Nephron progenitor cell (in vitro differentiated cells): ENCODE results near the gene TEX10.
A peak's percentile ranks its signal among the peaks of the same experiment; 100 is the strongest.
"Not testable (repeated sequence)": the region's sequence is repeated elsewhere in the genome, so short reads cannot be mapped to it uniquely, and the experiment has no call there.

Experiments
- DNase-seq: peaks from one replicate; pipeline ENCODE4 v3.0.0; 2021
- H3K27ac Mint-ChIP-seq: 2 replicates; pipeline ENCODE4 v1.8.0; 2021; ENCODE audit warnings: mild to moderate bottlenecking, moderate library complexity, mixed read lengths
- H3K27me3 Mint-ChIP-seq: 2 replicates; pipeline ENCODE4 v1.8.0; 2021; ENCODE audit warnings: mild to moderate bottlenecking, low read depth, mixed read lengths; ENCODE audit not compliant: poor library complexity
- H3K36me3 Mint-ChIP-seq: 2 replicates; pipeline ENCODE4 v1.8.0; 2021; ENCODE audit warnings: low read depth, mixed read lengths
- H3K4me1 Mint-ChIP-seq: 2 replicates; pipeline ENCODE4 v1.8.0; 2021; ENCODE audit warnings: mixed read lengths
- H3K4me3 Mint-ChIP-seq: 2 replicates; pipeline ENCODE4 v1.8.0; 2021; ENCODE audit warnings: mild to moderate bottlenecking, moderate library complexity, mixed read lengths
- H3K9me3 Mint-ChIP-seq: 2 replicates; pipeline ENCODE4 v1.8.0; 2021; ENCODE audit warnings: mild to moderate bottlenecking, moderate library complexity, mixed read lengths
- TF ChIP-seq, protein P1 (sequence below): fragments of 200-600 bp; sonication (generic); IDR thresholded peaks from 2 replicates; pipeline ENCODE4 v1.5.0; 2021; ENCODE audit warnings: antibody characterized with exemption

The TEX10 gene

DNA sequence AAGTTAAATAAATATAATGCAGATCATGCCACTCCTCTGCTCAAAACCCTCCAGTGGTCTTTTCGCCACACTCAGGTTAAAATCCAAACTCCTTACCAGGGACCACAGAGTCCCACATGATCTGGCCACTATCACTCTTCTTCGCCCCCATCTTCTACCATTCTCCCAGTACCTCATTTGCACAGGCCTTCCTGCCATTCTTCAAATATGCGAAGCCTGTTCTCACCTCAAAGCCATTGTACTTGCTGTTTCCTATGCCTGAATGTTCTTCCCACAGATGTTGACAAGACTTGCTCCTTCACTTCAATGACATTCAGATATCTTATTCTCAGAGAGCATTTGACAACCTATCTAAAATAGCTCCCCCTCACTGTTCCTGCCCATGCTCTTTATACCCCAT, 10.9 kb downstream of the TEX10 start:
- TF ChIP-seq, protein P1, sequence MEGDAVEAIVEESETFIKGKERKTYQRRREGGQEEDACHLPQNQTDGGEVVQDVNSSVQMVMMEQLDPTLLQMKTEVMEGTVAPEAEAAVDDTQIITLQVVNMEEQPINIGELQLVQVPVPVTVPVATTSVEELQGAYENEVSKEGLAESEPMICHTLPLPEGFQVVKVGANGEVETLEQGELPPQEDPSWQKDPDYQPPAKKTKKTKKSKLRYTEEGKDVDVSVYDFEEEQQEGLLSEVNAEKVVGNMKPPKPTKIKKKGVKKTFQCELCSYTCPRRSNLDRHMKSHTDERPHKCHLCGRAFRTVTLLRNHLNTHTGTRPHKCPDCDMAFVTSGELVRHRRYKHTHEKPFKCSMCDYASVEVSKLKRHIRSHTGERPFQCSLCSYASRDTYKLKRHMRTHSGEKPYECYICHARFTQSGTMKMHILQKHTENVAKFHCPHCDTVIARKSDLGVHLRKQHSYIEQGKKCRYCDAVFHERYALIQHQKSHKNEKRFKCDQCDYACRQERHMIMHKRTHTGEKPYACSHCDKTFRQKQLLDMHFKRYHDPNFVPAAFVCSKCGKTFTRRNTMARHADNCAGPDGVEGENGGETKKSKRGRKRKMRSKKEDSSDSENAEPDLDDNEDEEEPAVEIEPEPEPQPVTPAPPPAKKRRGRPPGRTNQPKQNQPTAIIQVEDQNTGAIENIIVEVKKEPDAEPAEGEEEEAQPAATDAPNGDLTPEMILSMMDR = no peak
- H3K27me3 Mint-ChIP-seq = no peaks in the 10 kb centered on the region
- peaks cover 66% of the 10 kb centered on the region for H3K36me3 Mint-ChIP-seq
- no peaks in the 10 kb centered on the region for H3K9me3 Mint-ChIP-seq
- H3K4me1 Mint-ChIP-seq = peaks cover 15% of the 10 kb centered on the region
- no peak overlapping the region for H3K4me3 Mint-ChIP-seq
- H3K27ac Mint-ChIP-seq = no peak overlapping the region
- DNase-seq = no peak

DNA sequence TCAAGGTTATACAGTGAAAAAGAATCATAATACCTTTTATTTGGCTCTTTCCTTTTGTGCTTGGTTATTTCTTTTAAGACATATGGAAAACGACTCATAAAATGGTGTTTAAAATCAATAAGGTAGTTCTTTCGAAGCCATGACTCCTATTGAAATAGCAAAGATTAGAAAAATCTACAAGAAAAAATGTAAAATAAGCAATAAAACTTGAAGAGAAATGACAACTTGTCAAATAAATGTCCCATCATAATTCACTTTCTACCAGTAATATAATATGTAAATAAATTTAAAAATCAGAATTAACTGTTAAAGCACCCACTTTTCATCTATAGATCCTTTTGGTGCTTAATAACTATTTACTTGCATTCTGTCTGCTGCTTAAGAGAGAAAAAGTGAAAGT, 12.5 kb downstream of the TEX10 start:
- Mint-ChIP-seq H3K36me3 (peaks cover 63% of the 10 kb centered on the region), H3K27ac (no peak overlapping the region), H3K27me3 (no peaks in the 10 kb centered on the region), H3K9me3 (no peaks in the 10 kb centered on the region), H3K4me3 (no peak overlapping the region), H3K4me1 (peaks cover 13% of the 10 kb centered on the region)
- TF ChIP-seq, protein P1 = no peak
- no peak for DNase-seq

DNA sequence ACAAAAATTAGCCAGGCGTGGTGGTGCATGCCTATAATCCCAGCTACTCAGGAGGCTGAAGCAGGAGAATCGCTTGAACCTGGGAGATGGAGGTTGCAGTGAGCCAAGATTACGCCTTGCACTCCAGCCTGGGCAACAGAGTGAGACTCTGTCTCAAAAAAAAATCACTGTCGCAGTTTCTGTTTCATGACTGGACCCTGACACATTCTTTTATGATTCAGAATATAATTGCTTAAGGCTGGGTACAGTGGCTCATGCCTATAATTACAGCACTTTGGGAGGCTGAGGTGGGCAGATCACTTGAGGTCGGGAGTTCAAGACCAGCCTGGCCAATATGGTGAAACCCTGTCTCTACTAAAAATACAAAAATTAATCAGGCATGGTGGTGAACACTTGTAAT, 14.0 kb downstream of the TEX10 start:
- not testable (repeated sequence) for DNase-seq, H3K9me3 Mint-ChIP-seq, H3K27ac Mint-ChIP-seq, H3K4me1 Mint-ChIP-seq, H3K4me3 Mint-ChIP-seq, H3K27me3 Mint-ChIP-seq
- H3K36me3 Mint-ChIP-seq = peaks cover 73% of the 10 kb centered on the region

DNA sequence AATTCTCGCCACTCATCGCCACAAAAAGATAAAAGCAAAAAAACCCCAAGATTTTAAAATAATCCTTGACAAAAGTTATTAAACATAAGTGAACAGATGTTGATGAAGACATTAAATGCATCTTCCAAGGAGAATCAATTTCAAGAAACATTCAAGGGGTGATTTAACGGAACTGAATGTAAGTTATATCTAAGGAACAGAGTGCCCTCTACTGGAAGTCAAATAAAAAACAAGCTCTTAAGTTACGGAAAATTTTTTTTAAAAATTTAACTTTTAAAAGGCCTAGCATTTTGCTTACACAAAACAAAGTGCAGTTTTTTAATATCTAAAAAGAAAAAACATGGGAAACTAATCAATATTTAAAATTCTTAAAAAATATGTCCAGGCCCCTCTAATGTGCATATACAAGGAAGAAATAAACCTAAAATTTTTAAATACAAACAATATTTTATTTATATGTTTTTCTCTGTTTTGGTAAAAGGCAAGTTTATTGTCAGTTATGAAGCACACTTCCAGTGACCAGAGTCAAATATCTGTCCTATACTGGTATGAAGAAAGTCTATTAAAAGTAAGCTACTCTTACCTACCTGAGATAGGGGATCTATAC, 28.0 kb downstream of the TEX10 start:
- DNase-seq = no peak
- Mint-ChIP-seq H3K4me3 (no peak overlapping the region), H3K9me3 (no peaks in the 10 kb centered on the region), H3K4me1 (no peaks in the 10 kb centered on the region), H3K27ac (peak overlapping the region; percentile 10), H3K36me3 (peaks cover 45% of the 10 kb centered on the region), H3K27me3 (no peaks in the 10 kb centered on the region)
- TF ChIP-seq, protein P1 = peak; percentile 52

DNA sequence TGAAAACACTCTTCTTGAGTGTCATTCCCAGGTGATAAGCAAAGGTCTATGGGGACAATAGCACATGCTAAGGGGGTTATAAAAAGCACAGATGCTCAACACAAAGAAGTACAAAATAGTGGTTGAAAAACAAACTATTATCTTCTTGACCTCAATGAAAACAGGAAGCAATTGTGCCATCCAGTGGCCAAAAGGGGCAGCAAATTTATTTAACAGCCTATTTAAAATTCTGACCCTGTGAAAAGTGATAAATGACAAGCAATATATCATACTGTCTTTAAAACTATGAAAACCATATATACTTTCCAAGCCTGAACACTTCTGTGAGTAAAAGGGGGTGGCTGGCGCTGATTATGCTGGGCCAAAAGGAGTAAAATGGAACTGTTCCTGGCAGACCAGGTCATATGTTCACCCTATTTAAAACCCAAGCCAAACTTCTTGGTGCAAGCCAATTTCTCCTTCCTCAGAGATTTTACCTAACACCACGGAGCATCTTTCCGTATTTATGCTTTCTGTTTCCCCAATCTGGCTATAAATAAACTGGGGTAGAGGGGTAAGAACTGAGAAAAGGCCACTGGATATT, 29.7 kb downstream of the TEX10 start:
- no peak overlapping the region for H3K4me3 Mint-ChIP-seq
- TF ChIP-seq, protein P1 = peak; percentile 60
- no peaks in the 10 kb centered on the region for H3K4me1 Mint-ChIP-seq
- peaks cover 53% of the 10 kb centered on the region for H3K36me3 Mint-ChIP-seq
- H3K9me3 Mint-ChIP-seq = peaks cover 3% of the 10 kb centered on the region
- H3K27ac Mint-ChIP-seq = peak overlapping the region; percentile 36
- DNase-seq = peak; percentile 35
- H3K27me3 Mint-ChIP-seq = no peaks in the 10 kb centered on the region

DNA sequence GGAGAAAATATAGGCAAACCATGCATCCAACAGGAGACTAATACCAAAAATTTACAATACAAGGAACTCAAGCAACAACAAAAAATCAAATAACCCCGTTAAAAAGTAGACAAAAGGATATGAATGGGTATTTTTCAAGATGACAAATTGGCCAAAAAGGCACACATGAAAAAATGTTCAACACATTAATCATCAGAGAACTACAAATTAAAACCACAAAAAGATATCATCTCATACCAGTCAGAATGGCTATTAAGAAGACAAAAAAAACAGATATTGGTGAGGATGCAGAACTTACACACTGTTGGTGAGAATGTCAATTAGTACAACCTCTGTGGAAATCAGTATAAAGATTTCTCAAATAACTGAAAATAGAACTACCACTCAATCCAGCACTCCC, 35.0 kb downstream of the TEX10 start:
- Mint-ChIP-seq H3K4me3 (no peak overlapping the region), H3K27ac (peak overlapping the region; percentile 78), H3K9me3 (peaks cover 54% of the 10 kb centered on the region), H3K27me3 (no peaks in the 10 kb centered on the region), H3K36me3 (peaks cover 86% of the 10 kb centered on the region), H3K4me1 (no peaks in the 10 kb centered on the region)
- TF ChIP-seq, protein P1 = no peak
- DNase-seq = no peak
